ENCODE data around the gene EPHB2. TPM values are rescaled to one million over a fixed set of nuclear protein-coding genes. Genes with fewer than 3 reads are reported as not detected.

EPHB2 gene
- total and polyA plus RNA-seq, 12 donors, result 0.15 to 5.0 (median 0.85) TPM

- intact Hi-C loops (cut with DNase I), result no loop called here
- no peak overlapping the region for H3K27ac ChIP-seq
- peaks cover 0 to 13% (median 8%) of the 10 kb centered on the region in 9 donors for H3K4me1 ChIP-seq
- ATAC-seq, result no peak
- no peak for TF ChIP-seq CTCF (IDR thresholded peaks at IDR 0.05)
- H3K36me3 ChIP-seq, result no peaks in the 10 kb centered on the region
- no peak for DNase-seq
- H3K4me3 ChIP-seq, result no peak overlapping the region
- no peaks in the 10 kb centered on the region for H3K9me3 ChIP-seq
- H3K27me3 ChIP-seq, result peaks cover 0 to 16% (median 5%) of the 10 kb centered on the region in 7 donors
- 49 to 59% methylated on average over 4 of the region's 4 CpGs for WGBS, 2 donors
Measured at GRCh38 chr1:22918644-22919043, 208.0 kb downstream of the EPHB2 start.

GRCh38 chr1:22919341-22920025 lies 208.8 kb downstream of the EPHB2 start:
- no peak overlapping the region for H3K4me3 ChIP-seq
- peaks cover 0 to 16% (median 5%) of the 10 kb centered on the region in 7 donors for H3K27me3 ChIP-seq
- no peak for ATAC-seq
- H3K27ac ChIP-seq, result no peak overlapping the region
- H3K36me3 ChIP-seq, result no peaks in the 10 kb centered on the region
- H3K4me1 ChIP-seq, result peaks cover 0 to 13% (median 8%) of the 10 kb centered on the region in 9 donors
- intact Hi-C loops (cut with DNase I), result loop anchor here in 3 of 10 donors (10.0 kb wide), 2 partner anchors 215 to 245 kb away; no protein-coding TSS in a partner anchor
- no peaks in the 10 kb centered on the region for H3K9me3 ChIP-seq
- DNase-seq, result no peak
- WGBS, 2 donors, result 73 to 82% methylated on average over 8 of the region's 8 CpGs
- no peak for TF ChIP-seq CTCF (IDR thresholded peaks at IDR 0.05)

- intact Hi-C loops (cut with DNase I), result loop anchor here in 3 of 10 donors (10.0 kb wide), 2 partner anchors 215 to 245 kb away; no protein-coding TSS in a partner anchor
- WGBS, 2 donors, result 67 to 70% methylated on average over 6 of the region's 6 CpGs
- ATAC-seq, result peak in 2 of 8 donors; percentile 23 to 25
Measured at GRCh38 chr1:22920026-22920733, 209.5 kb downstream of the EPHB2 start.

More at GRCh38 chr1:22920026-22920733, 209.5 kb downstream of the EPHB2 start:
- no peak for TF ChIP-seq CTCF (IDR thresholded peaks at IDR 0.05)
- H3K9me3 ChIP-seq, result no peaks in the 10 kb centered on the region
- DNase-seq, result no peak
- no peaks in the 10 kb centered on the region for H3K36me3 ChIP-seq
- peaks cover 0 to 15% (median 7%) of the 10 kb centered on the region in 7 donors for H3K27me3 ChIP-seq
- H3K4me1 ChIP-seq, result peaks cover 0 to 13% (median 8%) of the 10 kb centered on the region in 9 donors
- no peak overlapping the region for H3K27ac ChIP-seq
- H3K4me3 ChIP-seq, result no peak overlapping the region
